Natural killer cell (primary cell): Measurements from ENCODE around the gene ABHD12B. TPM values are rescaled to one million over a fixed set of nuclear protein-coding genes. Genes with fewer than 3 reads are reported as not detected.

ENCODE experiments used
- ATAC-seq, 3 donors: fragments of 150-1000 bp in 2 of 3; fragments of 200-7000 bp in 1 of 3; cut with Tn5 transposase; 1 replicate in 1 of 3; 2 replicates in 2 of 3; pipeline ENCODE4 v1.10.0; 2021; ENCODE audit warnings: mild to moderate bottlenecking in 2 of 3, moderate library complexity in 2 of 3
- DNase-seq, 2 donors: peaks; one replicate each; pipeline versions ENCODE4 v3.0.0 to v3.0.0-alpha.2; 2013 to 2021; ENCODE audit warnings: mixed read lengths in 1 of 2
- H3K27ac ChIP-seq: one replicate; pipeline ENCODE4 v1.5.1; 2013; ENCODE audit warnings: mild to moderate bottlenecking, low read length
- H3K27me3 ChIP-seq: one replicate; pipeline ENCODE4 v1.6.1; 2013; ENCODE audit warnings: low read length; ENCODE audit not compliant: control insufficient read depth, insufficient read depth
- H3K36me3 ChIP-seq: one replicate; pipeline ENCODE4 v1.6.1; 2013; ENCODE audit warnings: low read length; ENCODE audit not compliant: control insufficient read depth, insufficient read depth
- H3K4me1 ChIP-seq: one replicate; pipeline ENCODE4 v1.6.1; 2013; ENCODE audit warnings: low read length; ENCODE audit not compliant: control insufficient read depth, insufficient read depth
- H3K4me3 ChIP-seq: one replicate; pipeline ENCODE4 v1.5.1; 2013; ENCODE audit warnings: low read length
- H3K9me3 ChIP-seq: one replicate; pipeline ENCODE4 v1.6.1; 2013; ENCODE audit warnings: low read length; ENCODE audit not compliant: control insufficient read depth, insufficient read depth
- H3K27ac Mint-ChIP-seq, 2 donors: one replicate each; pipeline ENCODE4 v1.8.0; 2022; ENCODE audit warnings: mild to moderate bottlenecking in 2 of 2, mixed read lengths in 2 of 2, moderate library complexity in 1 of 2
- H3K27me3 Mint-ChIP-seq, 2 donors: one replicate each; pipeline ENCODE4 v1.8.0; 2022; ENCODE audit warnings: low read depth in 2 of 2, mixed read lengths in 2 of 2
- H3K36me3 Mint-ChIP-seq: one replicate; pipeline ENCODE4 v1.8.0; 2022; ENCODE audit warnings: mixed read lengths
- H3K4me1 Mint-ChIP-seq, 2 donors: one replicate each; pipeline ENCODE4 v1.8.0; 2022; ENCODE audit warnings: mixed read lengths in 2 of 2
- H3K4me3 Mint-ChIP-seq: one replicate; pipeline ENCODE4 v1.8.0; 2022; ENCODE audit warnings: mild to moderate bottlenecking, moderate library complexity, mixed read lengths
- H3K9me3 Mint-ChIP-seq, 2 donors: one replicate each; pipeline ENCODE4 v1.8.0; 2022; ENCODE audit warnings: mixed read lengths in 2 of 2
- CTCF ChIP-seq: fragments of 200-600 bp; IDR thresholded peaks from one replicate; pipeline ENCODE4 v1.8.0; 2022; ENCODE audit warnings: antibody characterized with exemption
- WGBS: methylation state at CpG from one replicate; pipeline ENCODE4 v1.1.7; 2013; ENCODE audit warnings: missing lambda C conversion rate; ENCODE audit not compliant: insufficient coverage; 5-methylcytosine and 5-hydroxymethylcytosine counted together
- intact Hi-C: fragments of 100-400 bp; cut with micrococcal nuclease; formaldehyde crosslinking; loops from one replicate; pipeline ENCODE4 v1.14.2; 2022
- total RNA-seq, 4 donors: library from RNA; stranded (reverse); fragments of 120-200 nt in 1 of 4; gene quantifications; one replicate each; pipeline versions ENCODE4 v1.2.3 to v1.2.4, GENCODE V29; 2013 to 2022

Gene ABHD12B
- total RNA-seq, 3 donors from 2014 or later (not counting 1 experiment from before 2014, with no cell fraction given) = not detected

- ATAC-seq (no peak), DNase-seq (no peak)
- H3K4me3 ChIP-seq = no peak overlapping the region
- H3K27ac ChIP-seq = no peak overlapping the region
- no peaks in the 10 kb centered on the region for H3K27me3 ChIP-seq
- H3K4me1 ChIP-seq = no peaks in the 10 kb centered on the region
- no peaks in the 10 kb centered on the region for H3K9me3 Mint-ChIP-seq
- no peak overlapping the region for H3K27ac Mint-ChIP-seq
- H3K36me3 ChIP-seq = no peaks in the 10 kb centered on the region
- WGBS = 34% methylated on average over 2 of the region's 2 CpGs
- no peak for TF ChIP-seq CTCF
- no peaks in the 10 kb centered on the region for H3K4me1 Mint-ChIP-seq
- H3K9me3 ChIP-seq = no peaks in the 10 kb centered on the region
- H3K4me3 Mint-ChIP-seq = no peak overlapping the region
- intact Hi-C loops = no loop called here
- H3K36me3 Mint-ChIP-seq = no peaks in the 10 kb centered on the region
- peaks cover 18 to 33% of the 10 kb centered on the region in 2 donors for H3K27me3 Mint-ChIP-seq
Observed at GRCh38 chr14:50936016-50936340, 64.1 kb downstream of the ABHD12B start.

DNA sequence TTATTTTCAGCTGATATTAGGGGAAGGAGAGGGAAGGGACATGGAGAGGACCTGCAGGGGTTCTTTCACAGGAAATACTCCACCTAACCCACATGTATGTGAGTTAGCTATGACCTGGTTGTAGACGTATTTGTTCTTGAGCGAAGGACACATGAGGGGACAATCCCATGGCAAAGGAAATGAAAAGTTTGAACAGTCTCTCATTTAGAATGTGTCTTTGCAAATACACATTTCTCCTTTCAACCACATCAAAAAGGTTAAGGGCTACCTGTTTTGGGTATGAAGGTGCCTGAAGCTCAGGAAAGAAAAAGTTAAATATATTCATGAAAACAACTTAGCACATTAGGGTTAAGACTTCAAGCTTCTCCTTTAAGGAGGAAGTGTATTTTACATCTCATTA is 65.0 kb downstream of the ABHD12B start:
- no peaks in the 10 kb centered on the region for H3K9me3 ChIP-seq
- H3K27ac Mint-ChIP-seq = no peak overlapping the region
- H3K4me3 Mint-ChIP-seq = no peak overlapping the region
- ATAC-seq (no peak), DNase-seq (no peak)
- no CpG with 5 or more reads among the region's 2 CpGs for WGBS
- H3K27ac ChIP-seq = no peak overlapping the region
- no peak for TF ChIP-seq CTCF
- peaks cover under 1% of the 10 kb centered on the region for H3K27me3 ChIP-seq
- no peaks in the 10 kb centered on the region for H3K9me3 Mint-ChIP-seq
- no peaks in the 10 kb centered on the region for H3K4me1 Mint-ChIP-seq
- peaks cover 27 to 33% of the 10 kb centered on the region in 2 donors for H3K27me3 Mint-ChIP-seq
- no peaks in the 10 kb centered on the region for H3K36me3 Mint-ChIP-seq
- H3K4me3 ChIP-seq = no peak overlapping the region
- intact Hi-C loops = no loop called here
- H3K4me1 ChIP-seq = no peaks in the 10 kb centered on the region
- no peaks in the 10 kb centered on the region for H3K36me3 ChIP-seq

DNA sequence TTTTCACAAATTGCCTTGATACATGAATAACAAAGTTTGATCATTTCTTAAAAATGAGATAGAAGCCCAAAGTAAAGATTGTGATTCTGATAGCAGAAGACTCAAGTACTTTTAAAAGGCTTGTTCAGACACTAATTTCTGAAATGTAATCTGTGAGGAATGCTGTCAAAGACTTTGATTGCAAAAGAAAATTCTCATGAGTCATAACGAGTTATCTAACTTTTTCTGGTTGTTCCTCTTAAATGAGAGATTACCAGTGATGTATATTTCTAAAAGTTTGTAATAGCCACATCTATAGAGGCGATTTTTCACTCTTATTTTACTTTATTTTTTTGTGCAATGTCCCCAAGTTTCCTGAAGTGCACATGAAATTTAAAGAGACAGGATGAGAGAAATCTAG is 65.5 kb downstream of the ABHD12B start:
- no CpG with 5 or more reads among the region's 2 CpGs for WGBS
- no peak for TF ChIP-seq CTCF
- Mint-ChIP-seq H3K4me1 (no peaks in the 10 kb centered on the region), H3K4me3 (no peak overlapping the region), H3K36me3 (no peaks in the 10 kb centered on the region), H3K27me3 (peaks cover 30 to 33% of the 10 kb centered on the region in 2 donors), H3K27ac (no peak overlapping the region), H3K9me3 (no peaks in the 10 kb centered on the region)
- H3K9me3 ChIP-seq = no peaks in the 10 kb centered on the region
- no peak overlapping the region for H3K4me3 ChIP-seq
- intact Hi-C loops = no loop called here
- H3K36me3 ChIP-seq = no peaks in the 10 kb centered on the region
- no peaks in the 10 kb centered on the region for H3K4me1 ChIP-seq
- no peak overlapping the region for H3K27ac ChIP-seq
- no peak for ATAC-seq
- H3K27me3 ChIP-seq = peaks cover 2% of the 10 kb centered on the region
- no peak for DNase-seq

GRCh38 chr14:50937800-50938199 is 65.9 kb downstream of the ABHD12B start:
- Mint-ChIP-seq H3K4me1 (no peaks in the 10 kb centered on the region), H3K36me3 (no peaks in the 10 kb centered on the region), H3K27ac (no peak overlapping the region), H3K9me3 (no peaks in the 10 kb centered on the region), H3K27me3 (peaks cover 30 to 33% of the 10 kb centered on the region in 2 donors), H3K4me3 (no peak overlapping the region)
- Histone ChIP-seq H3K9me3 (no peaks in the 10 kb centered on the region), H3K36me3 (no peaks in the 10 kb centered on the region), H3K4me3 (no peak overlapping the region), H3K27ac (no peak overlapping the region), H3K4me1 (no peaks in the 10 kb centered on the region), H3K27me3 (peaks cover 2% of the 10 kb centered on the region)
- no peak for DNase-seq
- intact Hi-C loops = no loop called here
- WGBS = 78% methylated on average over 4 of the region's 4 CpGs
- ATAC-seq = no peak
- no peak for TF ChIP-seq CTCF
